Peyer's patch (tissue), 4 donors: ENCODE data around the gene AGPS.
A peak's percentile ranks its signal among the peaks of the same experiment; 100 is the strongest.

Experiments
- POLR2A ChIP-seq, 2 donors: fragments of 450-650 bp; IDR thresholded peaks; one replicate each; pipeline ENCODE4 v1.5.1; 2017; ENCODE audit warnings: antibody characterized with exemption in 2 of 2, mild to moderate bottlenecking in 2 of 2, moderate library complexity in 2 of 2
- TF ChIP-seq, protein P1 (sequence below), 6 experiments: fragments of 450-650 bp in 4 of 6; fragments of 200-600 bp in 2 of 6; sonication (generic) in 1 of 6; IDR thresholded peaks; one replicate each; pipeline ENCODE4 v1.5.1; 2017 to 2019; ENCODE audit warnings: antibody characterized with exemption in 6 of 6, mild to moderate bottlenecking in 3 of 6, moderate library complexity in 1 of 6

DNA sequence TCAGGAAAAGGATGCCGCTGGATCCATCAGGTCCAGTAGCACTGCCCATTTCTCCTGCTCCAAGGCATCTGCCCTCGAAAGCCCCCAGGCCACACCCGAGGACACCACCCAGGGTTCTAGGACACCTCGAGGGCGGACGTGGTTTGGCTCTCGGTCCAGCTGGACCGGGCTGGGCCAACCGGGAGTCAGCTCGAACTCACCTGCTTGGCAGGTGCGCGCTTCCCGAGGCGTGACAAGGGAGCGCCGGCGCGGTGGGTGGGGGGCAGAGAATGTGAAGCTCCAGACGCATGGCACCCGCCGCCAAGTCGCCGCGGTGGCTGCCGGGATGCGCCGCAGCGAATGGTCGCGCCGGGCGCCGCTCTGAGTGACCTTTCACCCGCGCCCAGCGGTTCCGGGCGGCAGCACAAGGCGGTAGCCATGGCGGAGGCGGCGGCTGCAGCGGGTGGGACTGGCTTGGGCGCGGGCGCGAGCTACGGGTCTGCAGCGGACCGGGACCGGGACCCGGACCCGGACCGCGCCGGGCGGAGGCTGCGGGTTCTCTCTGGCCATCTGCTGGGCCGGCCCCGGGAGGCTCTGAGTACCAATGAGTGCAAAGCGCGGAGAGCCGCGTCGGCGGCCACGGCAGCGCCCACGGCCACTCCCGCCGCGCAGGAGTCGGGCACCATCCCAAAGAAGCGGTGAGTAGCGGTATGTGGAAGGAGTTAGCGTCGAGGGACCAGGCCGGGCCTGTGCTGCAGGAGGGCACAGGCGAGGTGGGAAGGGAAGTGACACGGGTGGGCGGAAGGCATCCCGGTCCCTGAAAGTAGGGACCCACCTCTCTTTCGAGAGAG is at the start of gene AGPS:
- TF ChIP-seq POLR2A (IDR thresholded peaks at IDR 0.05), result peak; percentile 28 to 31
- TF ChIP-seq, protein P1, sequence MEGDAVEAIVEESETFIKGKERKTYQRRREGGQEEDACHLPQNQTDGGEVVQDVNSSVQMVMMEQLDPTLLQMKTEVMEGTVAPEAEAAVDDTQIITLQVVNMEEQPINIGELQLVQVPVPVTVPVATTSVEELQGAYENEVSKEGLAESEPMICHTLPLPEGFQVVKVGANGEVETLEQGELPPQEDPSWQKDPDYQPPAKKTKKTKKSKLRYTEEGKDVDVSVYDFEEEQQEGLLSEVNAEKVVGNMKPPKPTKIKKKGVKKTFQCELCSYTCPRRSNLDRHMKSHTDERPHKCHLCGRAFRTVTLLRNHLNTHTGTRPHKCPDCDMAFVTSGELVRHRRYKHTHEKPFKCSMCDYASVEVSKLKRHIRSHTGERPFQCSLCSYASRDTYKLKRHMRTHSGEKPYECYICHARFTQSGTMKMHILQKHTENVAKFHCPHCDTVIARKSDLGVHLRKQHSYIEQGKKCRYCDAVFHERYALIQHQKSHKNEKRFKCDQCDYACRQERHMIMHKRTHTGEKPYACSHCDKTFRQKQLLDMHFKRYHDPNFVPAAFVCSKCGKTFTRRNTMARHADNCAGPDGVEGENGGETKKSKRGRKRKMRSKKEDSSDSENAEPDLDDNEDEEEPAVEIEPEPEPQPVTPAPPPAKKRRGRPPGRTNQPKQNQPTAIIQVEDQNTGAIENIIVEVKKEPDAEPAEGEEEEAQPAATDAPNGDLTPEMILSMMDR (IDR thresholded peaks at IDR 0.05), result peak in 4 of 6 experiments; percentile 13 to 55 (median 50)
